H1 (cell line): Measurements from ENCODE around the gene ELMO1. TPM values are rescaled to one million over a fixed set of nuclear protein-coding genes. Genes with fewer than 3 reads are reported as not detected.

Experiments
- CTCF ChIA-PET: fragments of 300-600 bp; sonication (Branson Sonifier 250); formaldehyde crosslinking; loops from one replicate; lab custom pipeline; 2021; ENCODE audit not compliant: partially characterized antibody; lab: Charles Lee
- POLR2A ChIA-PET: fragments of 300-600 bp; sonication (Branson Sonifier 250); formaldehyde crosslinking; loops from one replicate; lab custom pipeline; 2021; ENCODE audit warnings: inconsistent platforms; ENCODE audit not compliant: partially characterized antibody; lab: Charles Lee
- DNase-seq, 2 experiments: peaks; one replicate each; pipeline versions ENCODE4 v3.0.0 to v3.0.0-alpha.2; 2010 to 2022; ENCODE audit warnings: low spot score in 2 of 2, low read depth in 1 of 2, mixed read lengths in 1 of 2
- FAIRE-seq: peaks from 2 replicates; lab custom pipeline; 2011; peaks lifted over from hg19 to GRCh38; lab: Jason Lieb, UNC
- H2AFZ ChIP-seq: 2 replicates; pipeline ENCODE4 v1.8.1; 2012; ENCODE audit warnings: low read length, inconsistent platforms
- H2AK5ac ChIP-seq: 2 replicates; pipeline ENCODE4 v1.6.1; 2013; ENCODE audit warnings: low read depth, low read length
- H2BK120ac ChIP-seq: replicated peaks from 2 replicates; pipeline ENCODE3; 2013; ENCODE audit warnings: low read depth, low read length, inconsistent platforms
- H2BK12ac ChIP-seq: 2 replicates; pipeline ENCODE4 v1.6.1; 2013; ENCODE audit warnings: low read depth, low read length
- H2BK15ac ChIP-seq: 2 replicates; pipeline ENCODE4 v1.6.1; 2013; ENCODE audit warnings: low read length
- H2BK20ac ChIP-seq: 2 replicates; pipeline ENCODE4 v1.6.1; 2013; ENCODE audit warnings: low read length
- H2BK5ac ChIP-seq: 2 replicates; pipeline ENCODE4 v1.6.1; 2013; ENCODE audit warnings: low read depth, low read length
- H3K14ac ChIP-seq: 2 replicates; pipeline ENCODE4 v1.6.1; 2013; ENCODE audit warnings: inconsistent platforms; ENCODE audit not compliant: insufficient read length
- H3K18ac ChIP-seq: 2 replicates; pipeline ENCODE4 v1.6.1; 2013; ENCODE audit warnings: low read length; ENCODE audit errors: extremely low read depth
- H3K23ac ChIP-seq: 2 replicates; pipeline ENCODE4 v1.6.1; 2013; ENCODE audit warnings: inconsistent platforms; ENCODE audit not compliant: insufficient read length
- H3K23me2 ChIP-seq: 2 replicates; pipeline ENCODE4 v1.6.1; 2013; ENCODE audit warnings: low read depth, low read length
- H3K27ac ChIP-seq: 2 replicates; pipeline ENCODE4 v1.6.1; 2011; ENCODE audit warnings: low read depth, low read length, inconsistent platforms
- H3K27me3 ChIP-seq, 4 experiments: replicated peaks in 1 of 4; 1 replicate in 1 of 4; 2 replicates in 3 of 4; pipeline versions ENCODE4 v1.6.1 to v1.8.1; 2011 to 2013; ENCODE audit warnings: low read length in 3 of 4, mild to moderate bottlenecking in 3 of 4, inconsistent platforms in 2 of 4, mixed read lengths in 2 of 4, moderate library complexity in 1 of 4; ENCODE audit not compliant: control insufficient read depth in 3 of 4, insufficient read depth in 3 of 4; ENCODE audit errors: extremely low read depth in 1 of 4
- H3K36me3 ChIP-seq, 4 experiments: 2 replicates each; pipeline versions ENCODE4 v1.6.1 to v1.8.1; 2011 to 2013; ENCODE audit warnings: mild to moderate bottlenecking in 4 of 4, low read length in 3 of 4, moderate library complexity in 2 of 4, control low read depth in 1 of 4, inconsistent platforms in 1 of 4; ENCODE audit not compliant: insufficient read depth in 4 of 4, control insufficient read depth in 2 of 4
- H3K4ac ChIP-seq: replicated peaks from 2 replicates; pipeline ENCODE3; 2013; ENCODE audit warnings: low read length, low read depth, mixed read lengths, inconsistent platforms; ENCODE audit not compliant: insufficient read length
- H3K4me1 ChIP-seq, 4 experiments: replicated peaks in 1 of 4; 1 replicate in 1 of 4; 2 replicates in 3 of 4; pipeline versions ENCODE4 v1.6.1 to v1.8.1; 2011 to 2013; ENCODE audit warnings: low read length in 3 of 4, inconsistent platforms in 2 of 4, mixed read lengths in 1 of 4; ENCODE audit not compliant: insufficient read depth in 4 of 4, control insufficient read depth in 3 of 4
- H3K4me2 ChIP-seq, 2 experiments: 2 replicates each; pipeline versions ENCODE4 v1.6.1 to v1.8.1; 2011 to 2013; ENCODE audit warnings: low read depth in 2 of 2, low read length in 2 of 2, control low read depth in 1 of 2, inconsistent platforms in 1 of 2, mild to moderate bottlenecking in 1 of 2; ENCODE audit not compliant: insufficient read depth in 1 of 2
- H3K4me3 ChIP-seq, 4 experiments: fragments of 200-600, 300-600 bp in 1 of 4; sonication (generic), shearing (Covaris generic), sonication (Bioruptor Twin) in 1 of 4; 2 replicates each; pipeline versions ENCODE4 v1.5.1 to v1.8.1; 2011 to 2016; ENCODE audit warnings: low read length in 4 of 4, low read depth in 3 of 4, control low read depth in 2 of 4, inconsistent platforms in 2 of 4, mild to moderate bottlenecking in 2 of 4, mixed read lengths in 1 of 4, moderate library complexity in 1 of 4; ENCODE audit not compliant: insufficient read depth in 2 of 4; ENCODE audit errors: extremely low read depth in 1 of 4
- H3K56ac ChIP-seq: replicated peaks from 2 replicates; pipeline ENCODE3; 2013; ENCODE audit warnings: low read depth, mild to moderate bottlenecking, mixed read lengths, low read length, inconsistent platforms; ENCODE audit not compliant: insufficient read length
- H3K79me1 ChIP-seq: 2 replicates; pipeline ENCODE4 v1.6.1; 2013; ENCODE audit warnings: low read depth, low read length, control low read depth
- H3K79me2 ChIP-seq, 2 experiments: 2 replicates each; pipeline versions ENCODE4 v1.6.1 to v1.8.1; 2012 to 2013; ENCODE audit warnings: low read length in 2 of 2, mild to moderate bottlenecking in 2 of 2, inconsistent platforms in 1 of 2; ENCODE audit not compliant: insufficient read depth in 2 of 2, control insufficient read depth in 1 of 2
- H3K9ac ChIP-seq, 4 experiments: replicated peaks in 1 of 4; 1 replicate in 1 of 4; 2 replicates in 3 of 4; pipeline versions ENCODE4 v1.6.1 to v1.8.1; 2011 to 2013; ENCODE audit warnings: low read depth in 3 of 4, low read length in 3 of 4, control low read depth in 2 of 4, mild to moderate bottlenecking in 2 of 4, moderate library complexity in 2 of 4, inconsistent platforms in 1 of 4; ENCODE audit errors: extremely low read depth in 1 of 4
- H3K9me3 ChIP-seq, 2 experiments: 2 replicates each; pipeline versions ENCODE4 v1.6.1 to v1.8.1; 2012 to 2013; ENCODE audit warnings: mild to moderate bottlenecking in 2 of 2, moderate library complexity in 2 of 2, control low read depth in 1 of 2, inconsistent platforms in 1 of 2, low read depth in 1 of 2, low read length in 1 of 2, mixed read lengths in 1 of 2; ENCODE audit not compliant: insufficient read depth in 2 of 2
- H4K20me1 ChIP-seq, 2 experiments: replicated peaks in 1 of 2; 2 replicates each; pipeline versions ENCODE3 to v1.8.1; 2011 to 2013; ENCODE audit warnings: inconsistent platforms in 2 of 2, low read length in 2 of 2, mild to moderate bottlenecking in 1 of 2; ENCODE audit not compliant: insufficient read depth in 2 of 2, control insufficient read depth in 1 of 2
- H4K5ac ChIP-seq: 2 replicates; pipeline ENCODE4 v1.6.1; 2013; ENCODE audit warnings: low read length, low read depth, mixed read lengths, inconsistent platforms; ENCODE audit not compliant: insufficient read length
- H4K8ac ChIP-seq: 2 replicates; pipeline ENCODE4 v1.8.0; 2013; ENCODE audit warnings: mild to moderate bottlenecking, moderate library complexity, low read length, inconsistent platforms; ENCODE audit not compliant: insufficient read depth; ENCODE audit errors: extremely low read depth
- H4K91ac ChIP-seq: replicated peaks from 2 replicates; pipeline ENCODE3; 2013; ENCODE audit warnings: low read length, mixed read lengths, inconsistent platforms; ENCODE audit not compliant: insufficient read length
- SUZ12 ChIP-seq: fragments of 200-600 bp; sonication (generic); IDR thresholded peaks from 2 replicates; pipeline ENCODE4 v1.6.1; 2012; ENCODE audit warnings: mild to moderate bottlenecking, inconsistent platforms, low read length, moderate library complexity, mixed read lengths
- WGBS, 2 experiments: shearing (Covaris generic) in 1 of 2; methylation state at CpG; one replicate each; pipeline versions ENCODE4 v1.1.6 to v1.1.7; 2013 to 2015; ENCODE audit warnings: low lambda C conversion rate in 2 of 2, mixed read lengths in 2 of 2, inconsistent platforms in 1 of 2, low coverage in 1 of 2, missing lambda C conversion rate in 1 of 2; ENCODE audit not compliant: insufficient replicate concordance in 2 of 2, insufficient coverage in 1 of 2, insufficient read length in 1 of 2; ENCODE audit errors: extremely low coverage in 1 of 2, missing lambda C conversion rate in 1 of 2; 5-methylcytosine and 5-hydroxymethylcytosine counted together
- polyA plus RNA-seq, 7 experiments: library from polyadenylated mRNA; depleted of rRNA in 3 of 7; stranded (reverse) in 5 of 7; unstranded in 2 of 7; fragments of >200 nt in 5 of 7; fragments of 200-250 nt in 2 of 7; gene quantifications; 1 replicate in 5 of 7; 2 replicates in 1 of 7; 4 replicates in 1 of 7; pipeline versions ENCODE4 v1.2.1 to v1.2.3, GENCODE V29; 2011 to 2013; ENCODE audit warnings: missing spikeins in 2 of 7, mixed read lengths in 2 of 7
- total RNA-seq: library from RNA; stranded (reverse); fragmentation: NEBNext Ultra II Directional; extraction: Animal tissue kit (Norgen Biotek cat#: 25700); gene quantifications from 2 replicates; pipeline ENCODE4 v1.2.1, GENCODE V29; 2021

Gene ELMO1
- total and polyA plus RNA-seq, 2 of the 8 experiments (the other 6 are each of a cell fraction or from before 2014, with no cell fraction given) = 18.4 to 21.0 TPM

- Histone ChIP-seq H3K79me2 (no peaks in the 10 kb centered on the region), H3K4me3 (no peak overlapping the region), H2AK5ac (no peak overlapping the region), H3K4ac (no peak overlapping the region), H3K23me2 (no peaks in the 10 kb centered on the region), H4K91ac (no peak overlapping the region), H3K14ac (no peak overlapping the region), H3K23ac (no peak overlapping the region), H3K4me2 (no peak overlapping the region), H2BK120ac (no peak overlapping the region), H2BK20ac (no peak overlapping the region), H2BK15ac (no peak overlapping the region), H4K20me1 (no peaks in the 10 kb centered on the region), H2AFZ (no peak overlapping the region), H3K56ac (no peak overlapping the region), H4K8ac (no peak overlapping the region), H3K27ac (no peak overlapping the region), H2BK12ac (no peak overlapping the region), H2BK5ac (no peak overlapping the region), H3K27me3 (no peaks in the 10 kb centered on the region), H3K4me1 (peaks cover 0 to 7% (median 2%) of the 10 kb centered on the region in 4 experiments; a peak in 1 of 7 replicates), H3K9me3 (peaks cover 13 to 14% of the 10 kb centered on the region in 2 experiments), H3K36me3 (no peaks in the 10 kb centered on the region; a peak in 1 of 8 replicates), H3K9ac (no peak overlapping the region), H3K79me1 (no peaks in the 10 kb centered on the region), H3K18ac (no peak overlapping the region), H4K5ac (no peak overlapping the region)
- no peak for FAIRE-seq
- WGBS, 2 experiments = 98% methylated on average over 3 of the region's 3 CpGs; no CpG with 5 or more reads in 1 of the 2 experiments
- no peak for TF ChIP-seq SUZ12
- no peak for DNase-seq
- POLR2A ChIA-PET = interaction anchor here (0.7 to 1.0 kb wide), 2 partner anchors 13 to 269 kb away, joined by 3 read pairs; no protein-coding TSS in a partner anchor
- CTCF ChIA-PET = interaction anchor here (0.9 to 2.2 kb wide), 7 partner anchors 10 to 47 kb away, joined by 3 to 5 read pairs (median 4); no protein-coding TSS in a partner anchor
Measured at GRCh38 chr7:36942025-36942424, 506.6 kb downstream of the ELMO1 start.
